WTC11 (cell line): ENCODE measurements around the gene ATP12A. TPM values are rescaled to one million over a fixed set of nuclear protein-coding genes. Genes with fewer than 3 reads are reported as not detected.

ENCODE experiments used
- ATAC-seq: fragments of 200-7000 bp; cut with Tn5 transposase; 2 replicates; pipeline ENCODE4 v1.10.0; 2021; ENCODE audit warnings: mild to moderate bottlenecking, moderate library complexity
- CTCF ChIA-PET: fragments of 300-600 bp; sonication (Branson Sonifier 250); formaldehyde crosslinking; loops from one replicate; lab custom pipeline; 2021; ENCODE audit warnings: antibody characterized with exemption; lab: Charles Lee
- POLR2A ChIA-PET: fragments of 350-600 bp; sonication (Branson Sonifier 250); formaldehyde crosslinking; loops from one replicate; lab custom pipeline; 2021; ENCODE audit warnings: antibody characterized with exemption; lab: Charles Lee
- DNase-seq: peaks from one replicate; pipeline ENCODE4 v3.0.0; 2021; ENCODE audit warnings: low spot score
- H3K27ac Mint-ChIP-seq: 2 replicates; pipeline ENCODE4 v1.8.0; 2021; ENCODE audit warnings: mixed read lengths
- H3K27me3 Mint-ChIP-seq: 2 replicates; pipeline ENCODE4 v1.8.0; 2021; ENCODE audit warnings: low read depth, mild to moderate bottlenecking, moderate library complexity, mixed read lengths
- H3K36me3 Mint-ChIP-seq: 2 replicates; pipeline ENCODE4 v1.8.0; 2021; ENCODE audit warnings: mixed read lengths
- H3K4me1 Mint-ChIP-seq: 2 replicates; pipeline ENCODE4 v1.8.0; 2022; ENCODE audit warnings: mixed read lengths
- H3K4me3 Mint-ChIP-seq: 2 replicates; pipeline ENCODE4 v1.8.0; 2021; ENCODE audit warnings: mild to moderate bottlenecking, moderate library complexity, mixed read lengths
- H3K9me3 Mint-ChIP-seq: 2 replicates; pipeline ENCODE4 v1.8.0; 2021; ENCODE audit warnings: mixed read lengths
- CREB1 ChIP-seq: sonication (generic); formaldehyde crosslinking; IDR thresholded peaks from 2 replicates; pipeline ENCODE4 v1.8.0; 2023; ENCODE audit warnings: mild to moderate bottlenecking, missing genetic modification reagents
- ELF4 ChIP-seq: sonication (generic); formaldehyde crosslinking; IDR thresholded peaks from 2 replicates; pipeline ENCODE4 v1.8.1; 2022; ENCODE audit warnings: low read depth, mild to moderate bottlenecking, moderate library complexity, missing genetic modification reagents
- ESRRA ChIP-seq: sonication (generic); formaldehyde crosslinking; IDR thresholded peaks from 2 replicates; pipeline ENCODE4 v1.8.1; 2022; ENCODE audit warnings: mild to moderate bottlenecking, missing genetic modification reagents, borderline replicate concordance
- ETV6 ChIP-seq: sonication (generic); formaldehyde crosslinking; IDR thresholded peaks from 2 replicates; pipeline ENCODE4 v1.8.1; 2022; ENCODE audit warnings: mild to moderate bottlenecking, missing genetic modification reagents
- FOXK1 ChIP-seq: sonication (generic); formaldehyde crosslinking; IDR thresholded peaks from 2 replicates; pipeline ENCODE4 v1.8.0; 2022; ENCODE audit warnings: mild to moderate bottlenecking, moderate library complexity, missing genetic modification reagents
- FOXP1 ChIP-seq: sonication (generic); formaldehyde crosslinking; IDR thresholded peaks from 2 replicates; pipeline ENCODE4 v1.8.0; 2022; ENCODE audit warnings: missing genetic modification reagents, mild to moderate bottlenecking, moderate library complexity, borderline replicate concordance
- JAZF1 ChIP-seq: fragments of 250-450 bp; sonication (Bioruptor Pico); IDR thresholded peaks from 2 replicates; pipeline ENCODE4 v1.9.0; 2021; ENCODE audit warnings: moderate library complexity, mild to moderate bottlenecking, inconsistent platforms
- JUN ChIP-seq: sonication (generic); formaldehyde crosslinking; IDR thresholded peaks from 2 replicates; pipeline ENCODE4 v1.8.0; 2023; ENCODE audit warnings: mild to moderate bottlenecking, missing genetic modification reagents
- NFATC4 ChIP-seq: fragments of 250-450 bp; sonication (Bioruptor Pico); IDR thresholded peaks from 2 replicates; pipeline ENCODE4 v1.9.0; 2021; ENCODE audit warnings: mild to moderate bottlenecking
- NFYB ChIP-seq: sonication (generic); formaldehyde crosslinking; conservative IDR thresholded peaks from 2 replicates; pipeline ENCODE4 v1.8.0; 2022; ENCODE audit warnings: low read depth, missing genetic modification reagents
- NR1H2 ChIP-seq: sonication (generic); formaldehyde crosslinking; IDR thresholded peaks from 2 replicates; pipeline ENCODE4 v1.9.0; 2021; ENCODE audit warnings: mild to moderate bottlenecking, moderate library complexity, missing genetic modification reagents
- RELA ChIP-seq: sonication (generic); formaldehyde crosslinking; IDR thresholded peaks from 2 replicates; pipeline ENCODE4 v1.8.1; 2022; ENCODE audit warnings: missing genetic modification reagents, mild to moderate bottlenecking, borderline replicate concordance
- SMAD4 ChIP-seq: sonication (generic); formaldehyde crosslinking; IDR thresholded peaks from 2 replicates; pipeline ENCODE4 v1.8.0; 2022; ENCODE audit warnings: mild to moderate bottlenecking, missing genetic modification reagents
- TEAD4 ChIP-seq: sonication (generic); formaldehyde crosslinking; IDR thresholded peaks from 2 replicates; pipeline ENCODE4 v1.8.0; 2022; ENCODE audit warnings: mild to moderate bottlenecking, missing genetic modification reagents
- TP53 ChIP-seq: sonication (generic); formaldehyde crosslinking; IDR thresholded peaks from 2 replicates; pipeline ENCODE4 v1.8.1; 2023; ENCODE audit warnings: mild to moderate bottlenecking, missing genetic modification reagents
- ZSCAN18 ChIP-seq: fragments of 250-450 bp; sonication (Bioruptor Pico); IDR thresholded peaks from 2 replicates; pipeline ENCODE4 v2.1.2; 2022; ENCODE audit warnings: mild to moderate bottlenecking, moderate library complexity
- total RNA-seq: library from RNA; stranded (reverse); gene quantifications from 3 replicates; pipeline ENCODE4 v1.2.3, GENCODE V29; 2021
- TF ChIP-seq, protein P1 (sequence below): sonication (generic); formaldehyde crosslinking; IDR thresholded peaks from 2 replicates; pipeline ENCODE4 v1.8.0; 2023; ENCODE audit warnings: mild to moderate bottlenecking, missing genetic modification reagents
- TF ChIP-seq, protein P2 (sequence below): sonication (generic); formaldehyde crosslinking; conservative IDR thresholded peaks from 2 replicates; pipeline ENCODE4 v1.8.1; 2022; ENCODE audit warnings: mild to moderate bottlenecking, missing genetic modification reagents
- TF ChIP-seq, protein P3 (sequence below): sonication (generic); formaldehyde crosslinking; IDR thresholded peaks from 2 replicates; pipeline ENCODE4 v1.8.1; 2023; ENCODE audit warnings: mild to moderate bottlenecking, missing genetic modification reagents, borderline replicate concordance
- TF ChIP-seq, protein P4 (sequence below): fragments of 200-600 bp; IDR thresholded peaks from 2 replicates; pipeline ENCODE4 v1.8.0; 2022; ENCODE audit warnings: antibody characterized with exemption
- TF ChIP-seq, protein P5 (sequence below): sonication (generic); formaldehyde crosslinking; IDR thresholded peaks from 2 replicates; pipeline ENCODE4 v1.8.1; 2022; ENCODE audit warnings: mild to moderate bottlenecking, moderate library complexity, missing genetic modification reagents

Gene ATP12A
- total RNA-seq, 1 experiment from 2014 or later = 1.4 TPM

GRCh38 chr13:24734950-24735349 is 54.7 kb downstream of the ATP12A start:
- H3K27ac Mint-ChIP-seq = no peak overlapping the region
- DNase-seq = no peak
- H3K36me3 Mint-ChIP-seq = peaks cover 12% of the 10 kb centered on the region
- TF ChIP-seq TEAD4 (CRISPR knock-in tag) (no peak), CREB1 (CRISPR knock-in tag) (no peak), NFATC4 (CRISPR knock-in tag) (no peak), TP53 (CRISPR knock-in tag) (no peak), RELA (CRISPR knock-in tag) (no peak)
- TF ChIP-seq, protein P1, sequence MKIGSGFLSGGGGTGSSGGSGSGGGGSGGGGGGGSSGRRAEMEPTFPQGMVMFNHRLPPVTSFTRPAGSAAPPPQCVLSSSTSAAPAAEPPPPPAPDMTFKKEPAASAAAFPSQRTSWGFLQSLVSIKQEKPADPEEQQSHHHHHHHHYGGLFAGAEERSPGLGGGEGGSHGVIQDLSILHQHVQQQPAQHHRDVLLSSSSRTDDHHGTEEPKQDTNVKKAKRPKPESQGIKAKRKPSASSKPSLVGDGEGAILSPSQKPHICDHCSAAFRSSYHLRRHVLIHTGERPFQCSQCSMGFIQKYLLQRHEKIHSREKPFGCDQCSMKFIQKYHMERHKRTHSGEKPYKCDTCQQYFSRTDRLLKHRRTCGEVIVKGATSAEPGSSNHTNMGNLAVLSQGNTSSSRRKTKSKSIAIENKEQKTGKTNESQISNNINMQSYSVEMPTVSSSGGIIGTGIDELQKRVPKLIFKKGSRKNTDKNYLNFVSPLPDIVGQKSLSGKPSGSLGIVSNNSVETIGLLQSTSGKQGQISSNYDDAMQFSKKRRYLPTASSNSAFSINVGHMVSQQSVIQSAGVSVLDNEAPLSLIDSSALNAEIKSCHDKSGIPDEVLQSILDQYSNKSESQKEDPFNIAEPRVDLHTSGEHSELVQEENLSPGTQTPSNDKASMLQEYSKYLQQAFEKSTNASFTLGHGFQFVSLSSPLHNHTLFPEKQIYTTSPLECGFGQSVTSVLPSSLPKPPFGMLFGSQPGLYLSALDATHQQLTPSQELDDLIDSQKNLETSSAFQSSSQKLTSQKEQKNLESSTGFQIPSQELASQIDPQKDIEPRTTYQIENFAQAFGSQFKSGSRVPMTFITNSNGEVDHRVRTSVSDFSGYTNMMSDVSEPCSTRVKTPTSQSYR (CRISPR knock-in tag) = no peak
- TF ChIP-seq, protein P2, sequence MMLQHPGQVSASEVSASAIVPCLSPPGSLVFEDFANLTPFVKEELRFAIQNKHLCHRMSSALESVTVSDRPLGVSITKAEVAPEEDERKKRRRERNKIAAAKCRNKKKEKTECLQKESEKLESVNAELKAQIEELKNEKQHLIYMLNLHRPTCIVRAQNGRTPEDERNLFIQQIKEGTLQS = no peak
- H3K9me3 Mint-ChIP-seq = peaks cover 25% of the 10 kb centered on the region
- no peaks in the 10 kb centered on the region for H3K4me1 Mint-ChIP-seq
- H3K27me3 Mint-ChIP-seq = no peaks in the 10 kb centered on the region; the same call in 1 of the 2 replicates
- no peak for ATAC-seq
- CTCF ChIA-PET = interaction anchor here (0.9 to 1.0 kb wide), 3 partner anchors 14 to 53 kb away, joined by 3 to 5 read pairs (median 3); no protein-coding TSS in a partner anchor
- POLR2A ChIA-PET = no interaction called here
- H3K4me3 Mint-ChIP-seq = no peak overlapping the region

- no peak for TF ChIP-seq FOXP1 (CRISPR knock-in tag)
- no peak for TF ChIP-seq ZSCAN18
- TF ChIP-seq TEAD4 (CRISPR knock-in tag) = no peak
- TF ChIP-seq CREB1 (CRISPR knock-in tag) = no peak
- no peak for TF ChIP-seq ELF4 (CRISPR knock-in tag)
- TF ChIP-seq ETV6 (CRISPR knock-in tag) = no peak
- TF ChIP-seq, protein P3, sequence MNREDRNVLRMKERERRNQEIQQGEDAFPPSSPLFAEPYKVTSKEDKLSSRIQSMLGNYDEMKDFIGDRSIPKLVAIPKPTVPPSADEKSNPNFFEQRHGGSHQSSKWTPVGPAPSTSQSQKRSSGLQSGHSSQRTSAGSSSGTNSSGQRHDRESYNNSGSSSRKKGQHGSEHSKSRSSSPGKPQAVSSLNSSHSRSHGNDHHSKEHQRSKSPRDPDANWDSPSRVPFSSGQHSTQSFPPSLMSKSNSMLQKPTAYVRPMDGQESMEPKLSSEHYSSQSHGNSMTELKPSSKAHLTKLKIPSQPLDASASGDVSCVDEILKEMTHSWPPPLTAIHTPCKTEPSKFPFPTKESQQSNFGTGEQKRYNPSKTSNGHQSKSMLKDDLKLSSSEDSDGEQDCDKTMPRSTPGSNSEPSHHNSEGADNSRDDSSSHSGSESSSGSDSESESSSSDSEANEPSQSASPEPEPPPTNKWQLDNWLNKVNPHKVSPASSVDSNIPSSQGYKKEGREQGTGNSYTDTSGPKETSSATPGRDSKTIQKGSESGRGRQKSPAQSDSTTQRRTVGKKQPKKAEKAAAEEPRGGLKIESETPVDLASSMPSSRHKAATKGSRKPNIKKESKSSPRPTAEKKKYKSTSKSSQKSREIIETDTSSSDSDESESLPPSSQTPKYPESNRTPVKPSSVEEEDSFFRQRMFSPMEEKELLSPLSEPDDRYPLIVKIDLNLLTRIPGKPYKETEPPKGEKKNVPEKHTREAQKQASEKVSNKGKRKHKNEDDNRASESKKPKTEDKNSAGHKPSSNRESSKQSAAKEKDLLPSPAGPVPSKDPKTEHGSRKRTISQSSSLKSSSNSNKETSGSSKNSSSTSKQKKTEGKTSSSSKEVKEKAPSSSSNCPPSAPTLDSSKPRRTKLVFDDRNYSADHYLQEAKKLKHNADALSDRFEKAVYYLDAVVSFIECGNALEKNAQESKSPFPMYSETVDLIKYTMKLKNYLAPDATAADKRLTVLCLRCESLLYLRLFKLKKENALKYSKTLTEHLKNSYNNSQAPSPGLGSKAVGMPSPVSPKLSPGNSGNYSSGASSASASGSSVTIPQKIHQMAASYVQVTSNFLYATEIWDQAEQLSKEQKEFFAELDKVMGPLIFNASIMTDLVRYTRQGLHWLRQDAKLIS (CRISPR knock-in tag) = no peak
- ChIA-PET POLR2A (no interaction called here), CTCF (interaction anchor here (0.6 to 1.9 kb wide), 8 partner anchors 9 to 258 kb away, joined by 3 to 12 read pairs (median 4); no protein-coding TSS in a partner anchor)
- Mint-ChIP-seq H3K4me1 (peaks cover 3% of the 10 kb centered on the region), H3K4me3 (no peak overlapping the region), H3K9me3 (peaks cover 8% of the 10 kb centered on the region), H3K36me3 (no peaks in the 10 kb centered on the region), H3K27me3 (no peaks in the 10 kb centered on the region), H3K27ac (no peak overlapping the region)
- ATAC-seq (peak; percentile 83), DNase-seq (peak; percentile 30)
Observed at GRCh38 chr13:24737042-24737441, 56.8 kb downstream of the ATP12A start.

GRCh38 chr13:24738366-24738847 is 58.2 kb downstream of the ATP12A start:
- ATAC-seq (no peak), DNase-seq (no peak)
- Mint-ChIP-seq H3K36me3 (no peaks in the 10 kb centered on the region), H3K27me3 (peaks cover 10% of the 10 kb centered on the region), H3K4me3 (no peak overlapping the region), H3K27ac (no peak overlapping the region), H3K4me1 (peaks cover 10% of the 10 kb centered on the region), H3K9me3 (no peaks in the 10 kb centered on the region)
- ChIA-PET POLR2A (no interaction called here), CTCF (no interaction called here)
- TF ChIP-seq, protein P4, sequence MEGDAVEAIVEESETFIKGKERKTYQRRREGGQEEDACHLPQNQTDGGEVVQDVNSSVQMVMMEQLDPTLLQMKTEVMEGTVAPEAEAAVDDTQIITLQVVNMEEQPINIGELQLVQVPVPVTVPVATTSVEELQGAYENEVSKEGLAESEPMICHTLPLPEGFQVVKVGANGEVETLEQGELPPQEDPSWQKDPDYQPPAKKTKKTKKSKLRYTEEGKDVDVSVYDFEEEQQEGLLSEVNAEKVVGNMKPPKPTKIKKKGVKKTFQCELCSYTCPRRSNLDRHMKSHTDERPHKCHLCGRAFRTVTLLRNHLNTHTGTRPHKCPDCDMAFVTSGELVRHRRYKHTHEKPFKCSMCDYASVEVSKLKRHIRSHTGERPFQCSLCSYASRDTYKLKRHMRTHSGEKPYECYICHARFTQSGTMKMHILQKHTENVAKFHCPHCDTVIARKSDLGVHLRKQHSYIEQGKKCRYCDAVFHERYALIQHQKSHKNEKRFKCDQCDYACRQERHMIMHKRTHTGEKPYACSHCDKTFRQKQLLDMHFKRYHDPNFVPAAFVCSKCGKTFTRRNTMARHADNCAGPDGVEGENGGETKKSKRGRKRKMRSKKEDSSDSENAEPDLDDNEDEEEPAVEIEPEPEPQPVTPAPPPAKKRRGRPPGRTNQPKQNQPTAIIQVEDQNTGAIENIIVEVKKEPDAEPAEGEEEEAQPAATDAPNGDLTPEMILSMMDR = no peak
- no peak for TF ChIP-seq JAZF1 (CRISPR knock-in tag)
- no peak for TF ChIP-seq ESRRA (CRISPR knock-in tag)
- no peak for TF ChIP-seq FOXK1
- no peak for TF ChIP-seq JUN (CRISPR knock-in tag)
- TF ChIP-seq NR1H2 (CRISPR knock-in tag) = no peak
- TF ChIP-seq, protein P5, sequence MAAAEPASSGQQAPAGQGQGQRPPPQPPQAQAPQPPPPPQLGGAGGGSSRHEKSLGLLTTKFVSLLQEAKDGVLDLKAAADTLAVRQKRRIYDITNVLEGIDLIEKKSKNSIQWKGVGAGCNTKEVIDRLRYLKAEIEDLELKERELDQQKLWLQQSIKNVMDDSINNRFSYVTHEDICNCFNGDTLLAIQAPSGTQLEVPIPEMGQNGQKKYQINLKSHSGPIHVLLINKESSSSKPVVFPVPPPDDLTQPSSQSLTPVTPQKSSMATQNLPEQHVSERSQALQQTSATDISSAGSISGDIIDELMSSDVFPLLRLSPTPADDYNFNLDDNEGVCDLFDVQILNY (CRISPR knock-in tag) = no peak
- no peak for TF ChIP-seq SMAD4
- no peak for TF ChIP-seq NFYB (CRISPR knock-in tag)
